H1 (cell line): ENCODE data around the gene TNFRSF14. TPM values are rescaled to one million over a fixed set of nuclear protein-coding genes. Genes with fewer than 3 reads are reported as not detected.
A peak's percentile ranks its signal among the peaks of the same experiment; 100 is the strongest.

Experiments
- CTCF ChIA-PET: fragments of 300-600 bp; sonication (Branson Sonifier 250); formaldehyde crosslinking; loops from one replicate; lab custom pipeline; 2021; ENCODE audit not compliant: partially characterized antibody; lab: Charles Lee
- POLR2A ChIA-PET: fragments of 300-600 bp; sonication (Branson Sonifier 250); formaldehyde crosslinking; loops from one replicate; lab custom pipeline; 2021; ENCODE audit warnings: inconsistent platforms; ENCODE audit not compliant: partially characterized antibody; lab: Charles Lee
- DNase-seq, 2 experiments: peaks; one replicate each; pipeline versions ENCODE4 v3.0.0 to v3.0.0-alpha.2; 2010 to 2022; ENCODE audit warnings: low spot score in 2 of 2, low read depth in 1 of 2, mixed read lengths in 1 of 2
- FAIRE-seq: peaks from 2 replicates; lab custom pipeline; 2011; peaks lifted over from hg19 to GRCh38; lab: Jason Lieb, UNC
- H2AFZ ChIP-seq: 2 replicates; pipeline ENCODE4 v1.8.1; 2012; ENCODE audit warnings: low read length, inconsistent platforms
- H2AK5ac ChIP-seq: 2 replicates; pipeline ENCODE4 v1.6.1; 2013; ENCODE audit warnings: low read depth, low read length
- H2BK120ac ChIP-seq: replicated peaks from 2 replicates; pipeline ENCODE3; 2013; ENCODE audit warnings: low read depth, low read length, inconsistent platforms
- H2BK12ac ChIP-seq: 2 replicates; pipeline ENCODE4 v1.6.1; 2013; ENCODE audit warnings: low read depth, low read length
- H2BK15ac ChIP-seq: 2 replicates; pipeline ENCODE4 v1.6.1; 2013; ENCODE audit warnings: low read length
- H2BK20ac ChIP-seq: 2 replicates; pipeline ENCODE4 v1.6.1; 2013; ENCODE audit warnings: low read length
- H2BK5ac ChIP-seq: 2 replicates; pipeline ENCODE4 v1.6.1; 2013; ENCODE audit warnings: low read depth, low read length
- H3K14ac ChIP-seq: 2 replicates; pipeline ENCODE4 v1.6.1; 2013; ENCODE audit warnings: inconsistent platforms; ENCODE audit not compliant: insufficient read length
- H3K18ac ChIP-seq: 2 replicates; pipeline ENCODE4 v1.6.1; 2013; ENCODE audit warnings: low read length; ENCODE audit errors: extremely low read depth
- H3K23ac ChIP-seq: 2 replicates; pipeline ENCODE4 v1.6.1; 2013; ENCODE audit warnings: inconsistent platforms; ENCODE audit not compliant: insufficient read length
- H3K23me2 ChIP-seq: 2 replicates; pipeline ENCODE4 v1.6.1; 2013; ENCODE audit warnings: low read depth, low read length
- H3K27ac ChIP-seq: 2 replicates; pipeline ENCODE4 v1.6.1; 2011; ENCODE audit warnings: low read depth, low read length, inconsistent platforms
- H3K27me3 ChIP-seq, 4 experiments: replicated peaks in 1 of 4; 1 replicate in 1 of 4; 2 replicates in 3 of 4; pipeline versions ENCODE4 v1.6.1 to v1.8.1; 2011 to 2013; ENCODE audit warnings: low read length in 3 of 4, mild to moderate bottlenecking in 3 of 4, inconsistent platforms in 2 of 4, mixed read lengths in 2 of 4, moderate library complexity in 1 of 4; ENCODE audit not compliant: control insufficient read depth in 3 of 4, insufficient read depth in 3 of 4; ENCODE audit errors: extremely low read depth in 1 of 4
- H3K36me3 ChIP-seq, 4 experiments: 2 replicates each; pipeline versions ENCODE4 v1.6.1 to v1.8.1; 2011 to 2013; ENCODE audit warnings: mild to moderate bottlenecking in 4 of 4, low read length in 3 of 4, moderate library complexity in 2 of 4, control low read depth in 1 of 4, inconsistent platforms in 1 of 4; ENCODE audit not compliant: insufficient read depth in 4 of 4, control insufficient read depth in 2 of 4
- H3K4ac ChIP-seq: replicated peaks from 2 replicates; pipeline ENCODE3; 2013; ENCODE audit warnings: low read length, low read depth, mixed read lengths, inconsistent platforms; ENCODE audit not compliant: insufficient read length
- H3K4me1 ChIP-seq, 4 experiments: replicated peaks in 1 of 4; 1 replicate in 1 of 4; 2 replicates in 3 of 4; pipeline versions ENCODE4 v1.6.1 to v1.8.1; 2011 to 2013; ENCODE audit warnings: low read length in 3 of 4, inconsistent platforms in 2 of 4, mixed read lengths in 1 of 4; ENCODE audit not compliant: insufficient read depth in 4 of 4, control insufficient read depth in 3 of 4
- H3K4me2 ChIP-seq, 2 experiments: 2 replicates each; pipeline versions ENCODE4 v1.6.1 to v1.8.1; 2011 to 2013; ENCODE audit warnings: low read depth in 2 of 2, low read length in 2 of 2, control low read depth in 1 of 2, inconsistent platforms in 1 of 2, mild to moderate bottlenecking in 1 of 2; ENCODE audit not compliant: insufficient read depth in 1 of 2
- H3K4me3 ChIP-seq, 4 experiments: fragments of 200-600, 300-600 bp in 1 of 4; sonication (generic), shearing (Covaris generic), sonication (Bioruptor Twin) in 1 of 4; 2 replicates each; pipeline versions ENCODE4 v1.5.1 to v1.8.1; 2011 to 2016; ENCODE audit warnings: low read length in 4 of 4, low read depth in 3 of 4, control low read depth in 2 of 4, inconsistent platforms in 2 of 4, mild to moderate bottlenecking in 2 of 4, mixed read lengths in 1 of 4, moderate library complexity in 1 of 4; ENCODE audit not compliant: insufficient read depth in 2 of 4; ENCODE audit errors: extremely low read depth in 1 of 4
- H3K56ac ChIP-seq: replicated peaks from 2 replicates; pipeline ENCODE3; 2013; ENCODE audit warnings: low read depth, mild to moderate bottlenecking, mixed read lengths, low read length, inconsistent platforms; ENCODE audit not compliant: insufficient read length
- H3K79me1 ChIP-seq: 2 replicates; pipeline ENCODE4 v1.6.1; 2013; ENCODE audit warnings: low read depth, low read length, control low read depth
- H3K79me2 ChIP-seq, 2 experiments: 2 replicates each; pipeline versions ENCODE4 v1.6.1 to v1.8.1; 2012 to 2013; ENCODE audit warnings: low read length in 2 of 2, mild to moderate bottlenecking in 2 of 2, inconsistent platforms in 1 of 2; ENCODE audit not compliant: insufficient read depth in 2 of 2, control insufficient read depth in 1 of 2
- H3K9ac ChIP-seq, 4 experiments: replicated peaks in 1 of 4; 1 replicate in 1 of 4; 2 replicates in 3 of 4; pipeline versions ENCODE4 v1.6.1 to v1.8.1; 2011 to 2013; ENCODE audit warnings: low read depth in 3 of 4, low read length in 3 of 4, control low read depth in 2 of 4, mild to moderate bottlenecking in 2 of 4, moderate library complexity in 2 of 4, inconsistent platforms in 1 of 4; ENCODE audit errors: extremely low read depth in 1 of 4
- H3K9me3 ChIP-seq, 2 experiments: 2 replicates each; pipeline versions ENCODE4 v1.6.1 to v1.8.1; 2012 to 2013; ENCODE audit warnings: mild to moderate bottlenecking in 2 of 2, moderate library complexity in 2 of 2, control low read depth in 1 of 2, inconsistent platforms in 1 of 2, low read depth in 1 of 2, low read length in 1 of 2, mixed read lengths in 1 of 2; ENCODE audit not compliant: insufficient read depth in 2 of 2
- H4K20me1 ChIP-seq, 2 experiments: replicated peaks in 1 of 2; 2 replicates each; pipeline versions ENCODE3 to v1.8.1; 2011 to 2013; ENCODE audit warnings: inconsistent platforms in 2 of 2, low read length in 2 of 2, mild to moderate bottlenecking in 1 of 2; ENCODE audit not compliant: insufficient read depth in 2 of 2, control insufficient read depth in 1 of 2
- H4K5ac ChIP-seq: 2 replicates; pipeline ENCODE4 v1.6.1; 2013; ENCODE audit warnings: low read length, low read depth, mixed read lengths, inconsistent platforms; ENCODE audit not compliant: insufficient read length
- H4K8ac ChIP-seq: 2 replicates; pipeline ENCODE4 v1.8.0; 2013; ENCODE audit warnings: mild to moderate bottlenecking, moderate library complexity, low read length, inconsistent platforms; ENCODE audit not compliant: insufficient read depth; ENCODE audit errors: extremely low read depth
- H4K91ac ChIP-seq: replicated peaks from 2 replicates; pipeline ENCODE3; 2013; ENCODE audit warnings: low read length, mixed read lengths, inconsistent platforms; ENCODE audit not compliant: insufficient read length
- FOSL1 ChIP-seq: IDR thresholded peaks from 2 replicates; pipeline ENCODE4 v1.6.1; 2011; ENCODE audit warnings: mild to moderate bottlenecking, low read depth, low read length, moderate library complexity; ENCODE audit not compliant: insufficient read depth
- GABPA ChIP-seq: IDR thresholded peaks from 2 replicates; pipeline ENCODE4 v1.6.1; 2011; ENCODE audit warnings: mild to moderate bottlenecking, low read length, moderate library complexity, borderline replicate concordance; ENCODE audit not compliant: insufficient read depth
- POU5F1 ChIP-seq: IDR thresholded peaks from 2 replicates; pipeline ENCODE4 v1.6.1; 2011; ENCODE audit warnings: low read depth, mild to moderate bottlenecking, low read length, moderate library complexity
- TAF7 ChIP-seq: optimal IDR thresholded peaks from 2 replicates; pipeline ENCODE3; 2011; ENCODE audit warnings: low read depth, mild to moderate bottlenecking, inconsistent platforms, low read length, moderate library complexity, borderline replicate concordance
- WGBS, 2 experiments: shearing (Covaris generic) in 1 of 2; methylation state at CpG; one replicate each; pipeline versions ENCODE4 v1.1.6 to v1.1.7; 2013 to 2015; ENCODE audit warnings: low lambda C conversion rate in 2 of 2, mixed read lengths in 2 of 2, inconsistent platforms in 1 of 2, low coverage in 1 of 2, missing lambda C conversion rate in 1 of 2; ENCODE audit not compliant: insufficient replicate concordance in 2 of 2, insufficient coverage in 1 of 2, insufficient read length in 1 of 2; ENCODE audit errors: extremely low coverage in 1 of 2, missing lambda C conversion rate in 1 of 2; 5-methylcytosine and 5-hydroxymethylcytosine counted together
- polyA plus RNA-seq, 7 experiments: library from polyadenylated mRNA; depleted of rRNA in 3 of 7; stranded (reverse) in 5 of 7; unstranded in 2 of 7; fragments of >200 nt in 5 of 7; fragments of 200-250 nt in 2 of 7; gene quantifications; 1 replicate in 5 of 7; 2 replicates in 1 of 7; 4 replicates in 1 of 7; pipeline versions ENCODE4 v1.2.1 to v1.2.3, GENCODE V29; 2011 to 2013; ENCODE audit warnings: missing spikeins in 2 of 7, mixed read lengths in 2 of 7
- total RNA-seq: library from RNA; stranded (reverse); fragmentation: NEBNext Ultra II Directional; extraction: Animal tissue kit (Norgen Biotek cat#: 25700); gene quantifications from 2 replicates; pipeline ENCODE4 v1.2.1, GENCODE V29; 2021

TNFRSF14 gene
- total and polyA plus RNA-seq, 2 of the 8 experiments (the other 6 are each of a cell fraction or from before 2014, with no cell fraction given) = 0.36 to 0.50 TPM

DNA sequence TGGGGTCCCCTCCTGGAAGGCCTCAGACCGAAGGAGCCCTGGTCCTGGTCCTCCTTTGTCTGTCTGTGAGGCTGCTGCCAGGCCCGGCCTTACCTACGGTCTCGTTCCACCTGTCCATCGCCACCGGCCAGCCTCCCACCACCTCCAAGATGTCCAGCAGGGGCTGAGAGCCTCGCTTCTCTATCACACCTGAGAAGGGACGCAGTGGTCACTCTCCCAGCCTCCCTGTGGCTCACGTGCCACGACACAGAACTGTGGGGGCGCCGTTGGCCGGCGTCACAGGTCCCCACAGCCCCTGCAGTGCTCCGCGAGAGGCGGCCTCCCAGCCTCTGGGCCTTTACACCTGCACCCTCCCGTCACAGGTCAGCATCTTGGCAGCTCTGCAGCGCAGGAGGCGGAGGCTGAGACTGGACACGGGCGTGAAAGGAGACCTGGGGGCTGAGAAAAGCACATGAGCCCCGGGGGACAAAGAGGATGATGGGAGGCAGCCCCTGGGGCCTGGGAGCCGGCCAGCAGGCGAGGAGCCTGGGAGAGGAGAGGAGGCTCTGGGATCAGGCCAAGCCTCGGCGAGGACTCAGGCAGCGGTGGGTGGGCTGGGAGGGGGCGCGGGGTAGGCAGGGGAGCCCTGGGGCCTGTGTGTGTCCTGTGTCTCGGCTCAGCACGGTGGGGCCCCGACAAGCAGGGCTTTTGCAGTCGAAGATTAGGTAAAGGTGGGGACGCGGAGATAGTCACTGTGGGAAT is 50.9 kb downstream of the TNFRSF14 start:
- Histone ChIP-seq H3K18ac (no peak overlapping the region), H4K20me1 (no peaks in the 10 kb centered on the region), H2BK120ac (no peak overlapping the region), H3K27me3 (0 out of 7 replicates have a peak, but pooled peaks cover 0 to 3% (median 0%) of the 10 kb centered on the region in 4 experiments), H2BK20ac (no peak overlapping the region), H3K79me2 (no peaks in the 10 kb centered on the region), H3K4me3 (no peak overlapping the region), H2AFZ (no peak overlapping the region), H3K56ac (no peak overlapping the region), H3K27ac (no peak overlapping the region), H2BK5ac (no peak overlapping the region), H3K23me2 (no peaks in the 10 kb centered on the region), H3K14ac (no peak overlapping the region), H4K91ac (no peak overlapping the region), H4K8ac (peak overlapping the region; percentile 35; the same call in 1 of the 2 replicates), H2AK5ac (no peak overlapping the region), H3K9ac (no peak overlapping the region), H3K9me3 (no peaks in the 10 kb centered on the region), H4K5ac (no peak overlapping the region), H2BK12ac (no peak overlapping the region), H3K4ac (no peak overlapping the region), H3K36me3 (no peaks in the 10 kb centered on the region), H3K23ac (no peak overlapping the region), H2BK15ac (no peak overlapping the region), H3K4me2 (no peak overlapping the region), H3K4me1 (peaks cover 0 to 3% (median 0%) of the 10 kb centered on the region in 4 experiments; a peak in 2 of 7 replicates), H3K79me1 (no peaks in the 10 kb centered on the region)
- CTCF ChIA-PET = no interaction called here
- DNase-seq (peak in 1 of 2 experiments; percentile 35), FAIRE-seq (no peak)
- POLR2A ChIA-PET = no interaction called here
- WGBS, 2 experiments = 87% methylated on average over 29 of the region's 36 CpGs; no CpG with 5 or more reads in 1 of the 2 experiments
- TF ChIP-seq GABPA = no peak
- no peak for TF ChIP-seq TAF7
- no peak for TF ChIP-seq FOSL1
- no peak for TF ChIP-seq POU5F1
